ENCODE measurements around the gene CCDC15. TPM values are rescaled to one million over a fixed set of nuclear protein-coding genes. Genes with fewer than 3 reads are reported as not detected.

CCDC15 gene
- total and polyA plus RNA-seq, 4 donors: 2.6 to 4.6 (median 3.7) TPM

Other genes with a start within 250 kb of the CCDC15 start
- gene NRGN, start 214.3 kb upstream of the CCDC15 start, total RNA-seq: 1 to 10 TPM; 1.5 to 1.8 TPM
- 10 to 100 TPM; 31.4 to 33.3 TPM for gene NRGN, start 214.3 kb upstream of the CCDC15 start, polyA plus RNA-seq (ENCODE audit: insufficient read length in 2 of 2)
- gene VSIG2, start 201.9 kb upstream of the CCDC15 start, total RNA-seq: 1 to 10 TPM in 1 of 2 donors, under 1 TPM in 1; 0.20 to 1.3 TPM
- 1 to 10 TPM; 1.2 to 2.3 TPM for gene VSIG2, start 201.9 kb upstream of the CCDC15 start, polyA plus RNA-seq (ENCODE audit: insufficient read length in 2 of 2)
- gene ESAM, start 191.9 kb upstream of the CCDC15 start, total RNA-seq: 10 to 100 TPM in 1 of 2 donors, 1 to 10 TPM in 1; 9.5 to 23.3 TPM
- 10 to 100 TPM; 38.2 to 43.1 TPM for gene ESAM, start 191.9 kb upstream of the CCDC15 start, polyA plus RNA-seq (ENCODE audit: insufficient read length in 2 of 2)
- gene MSANTD2, start 153.8 kb upstream of the CCDC15 start, total RNA-seq: 10 to 100 TPM; 17.8 to 21.0 TPM
- gene MSANTD2, start 153.8 kb upstream of the CCDC15 start, polyA plus RNA-seq (ENCODE audit: insufficient read length in 2 of 2): 10 to 100 TPM; 24.1 to 28.4 TPM
- 10 to 100 TPM; 14.8 to 42.6 TPM for gene ROBO3, start 88.8 kb upstream of the CCDC15 start, total RNA-seq
- gene ROBO3, start 88.8 kb upstream of the CCDC15 start, polyA plus RNA-seq (ENCODE audit: insufficient read length in 2 of 2): 10 to 100 TPM; 75.6 to 81.5 TPM
- gene ROBO4, start 56.3 kb upstream of the CCDC15 start, total RNA-seq: 10 to 100 TPM in 1 of 2 donors, 1 to 10 TPM in 1; 6.5 to 14.3 TPM
- 10 to 100 TPM; 22.7 to 23.6 TPM for gene ROBO4, start 56.3 kb upstream of the CCDC15 start, polyA plus RNA-seq (ENCODE audit: insufficient read length in 2 of 2)
- gene HEPN1, start 35.0 kb upstream of the CCDC15 start, total RNA-seq: not detected
- 10 to 100 TPM; 48.4 to 68.9 TPM for gene HEPN1, start 35.0 kb upstream of the CCDC15 start, polyA plus RNA-seq (ENCODE audit: insufficient read length in 2 of 2)
- gene HEPACAM, start 18.2 kb upstream of the CCDC15 start, total RNA-seq: 10 to 100 TPM; 31.1 to 62.8 TPM
- gene HEPACAM, start 18.2 kb upstream of the CCDC15 start, polyA plus RNA-seq (ENCODE audit: insufficient read length in 2 of 2): 100 to 1,000 TPM; 101 to 129 TPM
- gene SLC37A2, start 109.1 kb downstream of the CCDC15 start, total RNA-seq: 1 to 10 TPM; 4.5 to 5.2 TPM
- 1 to 10 TPM; 4.5 to 5.7 TPM for gene SLC37A2, start 109.1 kb downstream of the CCDC15 start, polyA plus RNA-seq (ENCODE audit: insufficient read length in 2 of 2)
- 10 to 100 TPM; 36.7 to 48.2 TPM for gene TMEM218, start 157.4 kb downstream of the CCDC15 start, total RNA-seq
- 10 to 100 TPM; 41.4 to 47.0 TPM for gene TMEM218, start 157.4 kb downstream of the CCDC15 start, polyA plus RNA-seq (ENCODE audit: insufficient read length in 2 of 2)
- 10 to 100 TPM; 10.6 to 14.2 TPM for gene PKNOX2, start 210.5 kb downstream of the CCDC15 start, total RNA-seq
- 10 to 100 TPM; 39.0 to 41.2 TPM for gene PKNOX2, start 210.5 kb downstream of the CCDC15 start, polyA plus RNA-seq (ENCODE audit: insufficient read length in 2 of 2)

Measured in spinal cord (tissue), 4 donors.